GM23338 (cell line): ENCODE results near the gene XPC. TPM values are rescaled to one million over a fixed set of nuclear protein-coding genes. Genes with fewer than 3 reads are reported as not detected.

Source experiments
- ATAC-seq: fragments of 200-7000 bp; cut with Tn5 transposase; 3 replicates; pipeline ENCODE4 v1.9.1; 2020
- DNase-seq: peaks from one replicate; pipeline ENCODE4 v3.0.0-alpha.2; 2015; ENCODE audit warnings: low spot score
- H2AFZ ChIP-seq: fragments of 200-600 bp; sonication (generic); 2 replicates; pipeline ENCODE4 v1.8.0; 2016; ENCODE audit warnings: antibody characterized with exemption, mild to moderate bottlenecking, moderate library complexity
- H3F3A ChIP-seq: fragments of 200-600 bp; sonication (generic); replicated peaks from 2 replicates; pipeline ENCODE4 v1.8.0; 2017; ENCODE audit warnings: antibody characterized with exemption, mixed run types, low read depth
- H3K27ac ChIP-seq: fragments of 200-600 bp; sonication (generic); 2 replicates; pipeline ENCODE4 v1.6.1; 2016; ENCODE audit warnings: low read depth
- H3K27me3 ChIP-seq: fragments of 200-600 bp; sonication (generic); 2 replicates; pipeline ENCODE4 v1.8.0; 2016; ENCODE audit warnings: mild to moderate bottlenecking, mixed run types, moderate library complexity; ENCODE audit not compliant: insufficient read depth
- H3K36me3 ChIP-seq: fragments of 200-600 bp; sonication (generic); 2 replicates; pipeline ENCODE4 v1.8.0; 2016; ENCODE audit warnings: mild to moderate bottlenecking; ENCODE audit not compliant: insufficient read depth
- H3K4me1 ChIP-seq: fragments of 200-600 bp; sonication (generic); 2 replicates; pipeline ENCODE4 v1.8.0; 2016; ENCODE audit warnings: mild to moderate bottlenecking, moderate library complexity; ENCODE audit not compliant: insufficient read depth
- H3K4me2 ChIP-seq: fragments of 200-600 bp; sonication (generic); 2 replicates; pipeline ENCODE4 v1.7.1; 2017; ENCODE audit warnings: mixed run types
- H3K4me3 ChIP-seq: fragments of 200-600 bp; sonication (generic); 2 replicates; pipeline ENCODE4 v1.6.1; 2016; ENCODE audit warnings: mixed run types
- H3K79me2 ChIP-seq: fragments of 200-600 bp; sonication (generic); replicated peaks from 2 replicates; pipeline ENCODE4 v1.8.0; 2017; ENCODE audit warnings: mild to moderate bottlenecking; ENCODE audit not compliant: insufficient read depth
- H3K9me2 ChIP-seq: fragments of 200-600 bp; sonication (generic); 2 replicates; pipeline ENCODE4 v1.8.0; 2017; ENCODE audit not compliant: insufficient read depth
- H4K20me1 ChIP-seq: fragments of 200-600 bp; sonication (generic); replicated peaks from 2 replicates; pipeline ENCODE4 v1.8.0; 2017; ENCODE audit warnings: mild to moderate bottlenecking; ENCODE audit not compliant: insufficient read depth
- H3K27ac Mint-ChIP-seq: 2 replicates; pipeline ENCODE4 v1.8.0; 2020; ENCODE audit warnings: inconsistent platforms, mild to moderate bottlenecking, moderate library complexity, mixed read lengths
- H3K27me3 Mint-ChIP-seq: 3 replicates; pipeline ENCODE4 v1.8.0; 2022; ENCODE audit warnings: low read depth, mild to moderate bottlenecking, moderate library complexity, mixed read lengths, inconsistent platforms; ENCODE audit not compliant: insufficient read depth, poor library complexity
- H3K36me3 Mint-ChIP-seq: 3 replicates; pipeline ENCODE4 v1.8.0; 2021; ENCODE audit warnings: low read depth, mild to moderate bottlenecking, inconsistent platforms, moderate library complexity, mixed read lengths
- H3K4me1 Mint-ChIP-seq: 3 replicates; pipeline ENCODE4 v1.8.0; 2020; ENCODE audit warnings: mild to moderate bottlenecking, inconsistent platforms, mixed read lengths
- H3K4me3 Mint-ChIP-seq: 3 replicates; pipeline ENCODE4 v1.8.0; 2021; ENCODE audit warnings: moderate library complexity, mild to moderate bottlenecking, inconsistent platforms, mixed read lengths
- H3K9me3 Mint-ChIP-seq: 3 replicates; pipeline ENCODE4 v1.8.0; 2020; ENCODE audit warnings: moderate library complexity, mild to moderate bottlenecking, inconsistent platforms, mixed read lengths
- EZH2 ChIP-seq: fragments of 200-600 bp; sonication (generic); IDR thresholded peaks from one replicate; pipeline ENCODE4 v1.8.0; 2017; ENCODE audit warnings: antibody characterized with exemption, mild to moderate bottlenecking, low read depth; ENCODE audit not compliant: unreplicated experiment
- JUNB ChIP-seq: IDR thresholded peaks from one replicate; pipeline ENCODE4 v1.6.1; 2016; ENCODE audit warnings: antibody characterized with exemption; ENCODE audit not compliant: unreplicated experiment
- REST ChIP-seq: IDR thresholded peaks from one replicate; pipeline ENCODE4 v1.6.1; 2018; ENCODE audit warnings: antibody characterized with exemption; ENCODE audit not compliant: unreplicated experiment
- ZNF462 ChIP-seq: fragments of 250-450 bp; sonication (Bioruptor Pico); IDR thresholded peaks from 2 replicates; pipeline ENCODE4 v1.5.0; 2020; ENCODE audit warnings: mild to moderate bottlenecking, moderate library complexity
- polyA plus RNA-seq: library from polyadenylated mRNA; unstranded; fragments of >200 nt; fragmentation: Nextera tagmentation; extraction: Ambion mirVana; gene quantifications from 2 replicates; pipeline ENCODE4 v1.2.1, GENCODE V29; 2016
- total RNA-seq: library from RNA; depleted of rRNA; stranded (reverse); fragments of >200 nt; shearing (Covaris generic); gene quantifications from 2 replicates; pipeline ENCODE4 v1.2.3, GENCODE V29; 2014

The XPC gene
- total and polyA plus RNA-seq, 2 experiments from 2014 or later = 34.9 to 41.5 TPM

GRCh38 chr3:14214764-14215163, 36.4 kb upstream of the XPC start:
- peaks cover 9% of the 10 kb centered on the region; the same call in 2 of the 3 replicates for H3K4me1 Mint-ChIP-seq
- H3K27ac Mint-ChIP-seq = no peak overlapping the region
- Histone ChIP-seq H3K36me3 (no peaks in the 10 kb centered on the region), H3F3A (no peaks in the 10 kb centered on the region), H3K9me2 (no peaks in the 10 kb centered on the region), H3K4me1 (no peaks in the 10 kb centered on the region; the same call in 1 of the 2 replicates), H3K4me3 (no peak overlapping the region), H3K4me2 (no peak overlapping the region), H3K27ac (no peak overlapping the region), H4K20me1 (no peaks in the 10 kb centered on the region), H3K27me3 (no peaks in the 10 kb centered on the region), H3K79me2 (no peaks in the 10 kb centered on the region), H2AFZ (no peak overlapping the region)
- peaks cover 7% of the 10 kb centered on the region for H3K27me3 Mint-ChIP-seq
- DNase-seq = no peak
- peaks cover 9% of the 10 kb centered on the region; the same call in 2 of the 3 replicates for H3K9me3 Mint-ChIP-seq
- ATAC-seq = no peak
- no peak overlapping the region for H3K4me3 Mint-ChIP-seq
- H3K36me3 Mint-ChIP-seq = peaks cover 6% of the 10 kb centered on the region
- TF ChIP-seq JUNB (no peak), ZNF462 (CRISPR knock-in tag) (no peak), REST (no peak), EZH2 (no peak)
